ENCODE measurements around the gene FAU.

DNA sequence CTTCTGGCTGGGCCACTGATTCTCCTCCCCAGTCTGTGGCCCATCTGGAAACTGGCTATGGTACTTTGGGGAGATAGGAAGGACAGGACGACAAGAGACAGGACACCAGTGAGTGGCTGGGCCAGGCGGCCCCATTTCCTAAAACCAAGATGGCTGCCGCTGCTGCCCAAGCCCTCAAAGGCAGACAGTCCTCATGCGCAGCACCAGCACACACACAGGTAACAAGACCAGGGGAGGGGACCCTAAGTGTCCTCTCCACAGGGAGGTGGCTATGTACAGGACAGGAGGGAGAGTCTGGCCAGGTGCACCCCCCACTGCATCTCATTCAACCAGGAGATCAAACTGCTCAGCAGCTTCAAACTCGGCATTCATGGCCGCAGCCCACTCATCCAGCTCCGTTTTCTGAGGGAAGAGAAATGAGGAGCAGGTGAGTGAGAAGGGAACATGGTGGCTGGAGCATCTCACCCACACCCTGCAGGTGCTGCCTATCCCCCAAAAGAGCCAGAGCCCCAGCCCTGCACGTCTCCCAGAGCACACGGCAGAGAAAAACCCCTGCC lies 43.1 kb downstream of the FAU start:
- TF ChIP-seq POU2F2 (IDR thresholded peaks at IDR 0.05; ENCODE audit: low read depth, low read length) (no peak), POLR2A (IDR thresholded peaks at IDR 0.05; ENCODE audit: low read depth, low read length) (no peak), TAF1 (IDR thresholded peaks at IDR 0.05; ENCODE audit: low read depth, low read length) (no peak), POLR2AphosphoS5 (IDR thresholded peaks at IDR 0.05; ENCODE audit: low read depth, low read length) (no peak), SPI1 (IDR thresholded peaks at IDR 0.05; ENCODE audit: low read depth, low read length) (no peak)

All from GM12891 (cell line).